WTC11 (cell line): Measurements from ENCODE around the gene SWT1. TPM values are rescaled to one million over a fixed set of nuclear protein-coding genes. Genes with fewer than 3 reads are reported as not detected.

Source experiments
- ATAC-seq: fragments of 200-7000 bp; cut with Tn5 transposase; 2 replicates; pipeline ENCODE4 v1.10.0; 2021; ENCODE audit warnings: mild to moderate bottlenecking, moderate library complexity
- CTCF ChIA-PET: fragments of 300-600 bp; sonication (Branson Sonifier 250); formaldehyde crosslinking; loops from one replicate; lab custom pipeline; 2021; ENCODE audit warnings: antibody characterized with exemption; lab: Charles Lee
- POLR2A ChIA-PET: fragments of 350-600 bp; sonication (Branson Sonifier 250); formaldehyde crosslinking; loops from one replicate; lab custom pipeline; 2021; ENCODE audit warnings: antibody characterized with exemption; lab: Charles Lee
- DNase-seq: peaks from one replicate; pipeline ENCODE4 v3.0.0; 2021; ENCODE audit warnings: low spot score
- H3K27ac Mint-ChIP-seq: 2 replicates; pipeline ENCODE4 v1.8.0; 2021; ENCODE audit warnings: mixed read lengths
- H3K27me3 Mint-ChIP-seq: 2 replicates; pipeline ENCODE4 v1.8.0; 2021; ENCODE audit warnings: low read depth, mild to moderate bottlenecking, moderate library complexity, mixed read lengths
- H3K36me3 Mint-ChIP-seq: 2 replicates; pipeline ENCODE4 v1.8.0; 2021; ENCODE audit warnings: mixed read lengths
- H3K4me1 Mint-ChIP-seq: 2 replicates; pipeline ENCODE4 v1.8.0; 2022; ENCODE audit warnings: mixed read lengths
- H3K4me3 Mint-ChIP-seq: 2 replicates; pipeline ENCODE4 v1.8.0; 2021; ENCODE audit warnings: mild to moderate bottlenecking, moderate library complexity, mixed read lengths
- H3K9me3 Mint-ChIP-seq: 2 replicates; pipeline ENCODE4 v1.8.0; 2021; ENCODE audit warnings: mixed read lengths
- ATF2 ChIP-seq: sonication (generic); formaldehyde crosslinking; IDR thresholded peaks from 2 replicates; pipeline ENCODE4 v1.8.1; 2022; ENCODE audit warnings: low read depth, missing genetic modification reagents, borderline replicate concordance
- CDX4 ChIP-seq: fragments of 250-450 bp; sonication (Bioruptor Pico); IDR thresholded peaks from 2 replicates; pipeline ENCODE4 v1.9.0; 2021; ENCODE audit warnings: moderate library complexity, mild to moderate bottlenecking, inconsistent platforms, borderline replicate concordance
- CREB1 ChIP-seq: sonication (generic); formaldehyde crosslinking; IDR thresholded peaks from 2 replicates; pipeline ENCODE4 v1.8.0; 2023; ENCODE audit warnings: mild to moderate bottlenecking, missing genetic modification reagents
- CTCF ChIP-seq: fragments of 200-600 bp; IDR thresholded peaks from 2 replicates; pipeline ENCODE4 v1.8.0; 2022; ENCODE audit warnings: antibody characterized with exemption
- E2F1 ChIP-seq: sonication (generic); formaldehyde crosslinking; IDR thresholded peaks from 2 replicates; pipeline ENCODE4 v1.8.0; 2022; ENCODE audit warnings: mild to moderate bottlenecking, missing genetic modification reagents
- ETV6 ChIP-seq: sonication (generic); formaldehyde crosslinking; IDR thresholded peaks from 2 replicates; pipeline ENCODE4 v1.8.1; 2022; ENCODE audit warnings: mild to moderate bottlenecking, missing genetic modification reagents
- FOXK1 ChIP-seq: sonication (generic); formaldehyde crosslinking; IDR thresholded peaks from 2 replicates; pipeline ENCODE4 v1.8.0; 2022; ENCODE audit warnings: mild to moderate bottlenecking, moderate library complexity, missing genetic modification reagents
- GTF2I ChIP-seq: fragments of 250-450 bp; sonication (Bioruptor Pico); conservative IDR thresholded peaks from 2 replicates; pipeline ENCODE4 v1.4.0; 2021; ENCODE audit warnings: mild to moderate bottlenecking
- IRF2 ChIP-seq: sonication (generic); formaldehyde crosslinking; IDR thresholded peaks from 2 replicates; pipeline ENCODE4 v1.8.0; 2022; ENCODE audit warnings: low read depth, missing genetic modification reagents, borderline replicate concordance
- KAT7 ChIP-seq: sonication (generic); formaldehyde crosslinking; IDR thresholded peaks from 2 replicates; pipeline ENCODE4 v1.8.1; 2023; ENCODE audit warnings: missing genetic modification reagents, mild to moderate bottlenecking, borderline replicate concordance
- NR3C1 ChIP-seq: sonication (generic); formaldehyde crosslinking; conservative IDR thresholded peaks from 2 replicates; pipeline ENCODE4 v1.8.1; 2023; ENCODE audit warnings: low read depth, mild to moderate bottlenecking, missing genetic modification reagents
- SMAD3 ChIP-seq: sonication (generic); formaldehyde crosslinking; IDR thresholded peaks from 2 replicates; pipeline ENCODE4 v1.8.0; 2022; ENCODE audit warnings: missing genetic modification reagents, mild to moderate bottlenecking, borderline replicate concordance
- STAT6 ChIP-seq: sonication (generic); formaldehyde crosslinking; conservative IDR thresholded peaks from 2 replicates; pipeline ENCODE4 v1.8.1; 2023; ENCODE audit warnings: mild to moderate bottlenecking, low read depth, missing genetic modification reagents, moderate library complexity
- TCF7 ChIP-seq: sonication (generic); formaldehyde crosslinking; IDR thresholded peaks from 2 replicates; pipeline ENCODE4 v1.8.0; 2022; ENCODE audit warnings: mild to moderate bottlenecking, low read depth, missing genetic modification reagents, moderate library complexity
- TEAD1 ChIP-seq: sonication (generic); formaldehyde crosslinking; IDR thresholded peaks from 2 replicates; pipeline ENCODE4 v1.8.0; 2022; ENCODE audit warnings: mild to moderate bottlenecking, missing genetic modification reagents
- ZMAT4 ChIP-seq: fragments of 250-450 bp; sonication (Bioruptor Pico); IDR thresholded peaks from 2 replicates; pipeline ENCODE4 v1.9.0; 2021; ENCODE audit warnings: mild to moderate bottlenecking
- ZNF396 ChIP-seq: fragments of 250-450 bp; sonication (Bioruptor Pico); IDR thresholded peaks from 2 replicates; pipeline ENCODE4 v1.8.0; 2021; ENCODE audit warnings: mild to moderate bottlenecking, moderate library complexity, borderline replicate concordance
- ZSCAN18 ChIP-seq: fragments of 250-450 bp; sonication (Bioruptor Pico); IDR thresholded peaks from 2 replicates; pipeline ENCODE4 v2.1.2; 2022; ENCODE audit warnings: mild to moderate bottlenecking, moderate library complexity
- total RNA-seq: library from RNA; stranded (reverse); gene quantifications from 3 replicates; pipeline ENCODE4 v1.2.3, GENCODE V29; 2021

SWT1 gene
- total RNA-seq, 1 experiment from 2014 or later: 5.8 TPM

GRCh38 chr1:185291159-185291558 lies 134.2 kb downstream of the SWT1 start (continued):
- no peak for TF ChIP-seq ZNF396
- no peak for TF ChIP-seq IRF2 (CRISPR knock-in tag)

- ATAC-seq (no peak), DNase-seq (no peak)
- H3K36me3 Mint-ChIP-seq: peaks cover 16% of the 10 kb centered on the region
- no peaks in the 10 kb centered on the region for H3K27me3 Mint-ChIP-seq
- ChIA-PET CTCF (interaction anchor here (0.8 to 2.6 kb wide), 3 partner anchors 121 to 389 kb away, joined by 3 to 13 read pairs (median 3); no protein-coding TSS in a partner anchor), POLR2A (interaction anchor here (0.7 kb wide), 1 partner anchor 13 kb away, joined by 4 read pairs; no protein-coding TSS in a partner anchor)
- no peaks in the 10 kb centered on the region for H3K4me1 Mint-ChIP-seq
- no peak overlapping the region for H3K4me3 Mint-ChIP-seq
- H3K27ac Mint-ChIP-seq: no peak overlapping the region
- TF ChIP-seq STAT6 (CRISPR knock-in tag) (no peak), ZSCAN18 (CRISPR knock-in tag) (no peak), NR3C1 (CRISPR knock-in tag) (no peak), FOXK1 (CRISPR knock-in tag) (no peak), ZMAT4 (CRISPR knock-in tag) (no peak), SMAD3 (no peak), TEAD1 (CRISPR knock-in tag) (no peak), E2F1 (CRISPR knock-in tag) (no peak), CREB1 (CRISPR knock-in tag) (no peak), KAT7 (no peak), CDX4 (no peak), GTF2I (CRISPR knock-in tag) (no peak), ATF2 (CRISPR knock-in tag) (no peak), IRF2 (CRISPR knock-in tag) (no peak), TCF7 (no peak), CTCF (no peak), ETV6 (CRISPR knock-in tag) (no peak)
- peaks cover 6% of the 10 kb centered on the region for H3K9me3 Mint-ChIP-seq
Measured at GRCh38 chr1:185291652-185292051, 134.7 kb downstream of the SWT1 start.
